Activated naive CD4-positive, alpha-beta T cell treated with anti-CD3 and anti-CD28 coated beads, Interleukin-2, amount 50 U/mL, for 16 hours (primary cell): ENCODE results near the gene CCDC93.

Source experiments
- DNase-seq: peaks from one replicate; pipeline ENCODE4 v3.0.0-alpha.2; 2020

Gene CCDC93

DNA sequence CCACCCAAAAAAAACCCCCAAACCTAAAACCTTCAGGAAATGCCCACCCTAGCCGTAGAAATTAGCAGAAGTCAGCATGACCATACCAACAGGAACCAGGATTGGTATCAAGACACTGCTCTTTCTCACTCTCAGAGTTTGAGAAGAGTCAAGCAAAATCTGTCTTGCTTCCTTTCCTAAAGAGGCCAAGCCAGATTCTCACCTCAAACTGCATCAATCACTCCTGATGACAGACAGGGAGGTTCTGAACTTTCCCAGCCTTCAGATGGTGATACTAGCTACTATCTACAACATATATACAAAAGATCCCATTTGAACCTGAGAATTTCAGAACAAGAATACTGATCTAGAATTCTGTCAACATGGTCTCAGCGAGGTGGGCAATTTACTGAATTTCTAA, 29.7 kb downstream of the CCDC93 start:
- no peak for DNase-seq

- DNase-seq = no peak
Measured at GRCh38 chr2:117983040-117983439, 30.8 kb downstream of the CCDC93 start.

DNA sequence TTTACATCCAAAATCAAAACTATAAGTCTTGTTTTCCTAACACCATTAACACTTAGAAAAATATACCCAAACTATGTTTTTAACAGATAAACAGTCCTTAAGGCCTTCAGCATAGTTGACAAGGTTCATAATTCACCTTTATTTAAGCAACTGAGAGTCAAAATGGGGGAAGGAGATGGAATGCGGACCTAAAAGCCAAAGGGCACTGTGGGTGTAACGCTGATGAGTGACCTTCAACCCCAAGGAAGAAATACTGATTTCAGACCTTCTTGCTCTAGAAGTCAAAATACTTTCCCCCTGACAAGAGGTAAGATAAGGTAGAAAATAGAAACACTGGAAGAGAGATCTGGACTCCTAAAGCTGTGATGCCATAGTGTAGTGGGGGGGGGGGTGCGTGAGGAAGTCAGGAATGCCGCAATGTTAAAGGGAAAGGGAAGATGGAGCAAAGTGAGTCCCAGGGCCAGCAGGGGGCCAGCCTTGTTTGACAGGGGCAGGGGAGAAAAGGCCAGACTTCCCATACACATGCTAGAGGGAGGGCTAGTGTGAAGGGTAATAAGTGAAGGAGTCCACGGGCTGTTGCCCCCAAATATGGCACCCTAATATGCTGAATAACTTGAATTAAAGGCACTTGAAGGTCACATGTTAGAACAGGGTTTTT, 31.4 kb downstream of the CCDC93 start:
- DNase-seq = no peak

- DNase-seq = no peak
Measured at GRCh38 chr2:117981810-117982209, 32.1 kb downstream of the CCDC93 start.

DNA sequence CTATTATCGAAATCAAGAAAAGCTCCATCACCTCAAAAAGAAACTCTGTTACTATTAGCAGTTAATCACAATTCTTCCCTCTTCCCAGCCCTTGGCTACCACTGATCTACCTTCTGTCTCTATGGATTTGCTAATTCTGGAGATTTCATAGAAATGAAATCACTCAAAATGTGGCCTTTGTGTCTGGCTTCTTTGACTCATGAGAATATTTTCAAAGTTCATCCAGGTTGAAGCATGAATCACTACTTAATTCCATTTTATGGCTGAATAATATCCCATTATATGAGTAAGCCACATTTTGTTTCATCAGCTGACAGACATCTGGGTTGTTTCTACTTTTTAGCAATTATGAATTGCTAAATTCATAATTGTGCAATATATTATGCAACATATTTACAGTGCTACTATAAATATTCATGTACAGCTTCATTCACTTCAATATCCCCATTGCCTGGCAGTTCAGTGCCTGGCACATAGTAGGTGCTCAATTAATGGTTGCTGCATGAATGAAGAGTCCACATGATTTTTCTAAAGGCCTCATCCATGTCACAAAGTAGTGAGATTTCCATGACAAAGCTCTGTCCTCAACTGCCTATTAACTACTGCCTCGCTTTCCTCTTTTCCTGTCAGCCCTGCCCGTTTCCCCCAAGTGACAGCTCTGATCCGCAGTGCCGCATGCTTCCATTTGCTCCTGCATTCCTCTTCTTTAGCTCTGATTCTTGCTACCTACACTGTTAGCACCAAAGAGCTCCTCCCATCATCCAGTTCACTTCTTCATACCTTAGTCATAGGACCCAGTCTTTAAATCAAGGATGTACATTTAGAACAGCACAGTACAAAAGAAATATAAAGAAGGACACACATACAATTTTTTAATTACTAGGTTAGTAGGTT, 32.8 kb downstream of the CCDC93 start:
- DNase-seq = no peak

DNA sequence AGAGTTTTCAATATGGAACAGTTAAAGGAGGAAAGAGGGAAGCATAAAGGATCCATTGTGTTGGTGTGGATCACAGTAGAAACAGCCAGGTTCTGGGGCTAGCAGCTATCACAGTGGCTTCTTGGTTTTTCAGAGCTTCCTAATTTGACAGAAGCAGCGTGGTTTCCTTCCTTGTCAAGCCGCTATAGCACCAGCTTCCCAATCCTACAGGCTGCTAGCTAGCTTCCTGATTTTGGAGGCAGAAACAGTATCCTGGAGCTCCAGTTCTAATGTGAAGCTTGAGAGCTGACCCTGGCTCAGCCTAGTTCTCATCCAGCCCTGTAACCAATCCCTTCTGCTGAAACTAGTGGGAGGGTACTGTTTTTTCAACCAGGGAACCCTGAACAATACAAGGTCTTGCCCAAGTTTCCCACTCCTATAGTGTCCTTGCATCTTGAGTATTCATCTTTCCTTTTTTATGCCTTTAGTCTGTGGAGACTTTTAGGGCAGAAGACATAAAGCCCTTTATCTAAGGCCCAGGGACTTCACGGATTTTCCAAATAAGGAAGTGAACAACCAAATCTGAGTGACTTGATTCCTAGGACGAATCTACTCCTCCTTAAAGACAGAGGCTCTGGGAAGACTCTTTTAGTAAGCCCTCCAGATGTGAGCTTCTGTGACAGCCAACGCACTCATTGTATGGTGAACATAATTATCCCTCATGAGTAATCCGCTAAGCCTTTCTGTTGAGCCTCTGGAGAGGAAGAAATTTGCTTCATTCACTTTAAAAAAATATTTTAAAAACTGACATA, 33.8 kb downstream of the CCDC93 start:
- no peak for DNase-seq

DNA sequence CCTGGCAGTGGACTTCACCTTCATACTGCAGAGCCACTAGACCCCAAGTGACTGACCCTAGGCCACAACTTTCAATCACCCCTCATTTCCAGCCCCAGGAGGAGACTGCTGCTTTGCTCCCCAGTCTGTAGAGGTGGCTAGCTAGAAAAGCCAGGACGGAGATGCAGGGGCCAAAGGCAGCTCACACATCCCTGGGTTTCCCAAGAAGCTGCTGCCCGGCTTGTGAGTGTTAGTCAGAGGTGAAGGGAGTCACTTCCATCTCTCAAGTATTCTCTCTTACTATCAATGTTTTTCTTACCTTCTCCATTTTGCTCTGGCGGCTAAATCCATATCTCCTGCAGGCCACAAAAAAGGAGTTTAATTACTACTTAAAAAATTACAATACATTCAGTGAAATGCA, 36.2 kb downstream of the CCDC93 start:
- DNase-seq = no peak

GRCh38 chr2:117976581-117976980, 37.3 kb downstream of the CCDC93 start:
- DNase-seq = no peak

DNA sequence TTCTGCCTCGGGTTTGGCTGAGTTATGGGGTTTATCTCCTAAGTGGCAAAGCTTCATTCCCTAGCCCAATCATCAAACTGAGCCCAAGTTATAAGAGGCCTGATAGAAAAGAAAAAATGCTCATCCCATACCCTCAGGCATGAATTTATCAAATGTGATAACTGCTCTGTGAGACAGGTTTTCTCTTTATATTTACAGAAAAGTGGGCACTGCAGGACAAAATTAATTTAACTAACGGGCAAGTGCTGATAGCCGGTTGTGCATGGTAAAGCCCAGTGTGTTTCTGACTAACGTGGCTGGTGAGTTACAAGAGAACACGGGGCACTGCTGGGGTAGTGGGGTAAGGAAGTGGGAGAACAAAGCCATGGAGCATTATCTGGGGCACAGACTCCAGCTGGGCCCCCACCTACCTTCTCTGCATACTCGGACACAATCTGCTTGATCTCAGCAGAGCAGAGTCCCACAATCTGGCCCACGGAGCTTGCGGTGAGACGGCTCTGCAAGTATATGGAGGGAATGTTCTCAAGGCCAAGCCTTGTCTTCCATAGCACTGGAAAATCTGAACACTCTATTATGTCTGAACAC, 40.3 kb downstream of the CCDC93 start:
- DNase-seq = no peak

- no peak for DNase-seq
Measured at GRCh38 chr2:117972476-117973123, 41.3 kb downstream of the CCDC93 start.

GRCh38 chr2:117968722-117969121, 45.1 kb downstream of the CCDC93 start:
- DNase-seq = no peak

DNA sequence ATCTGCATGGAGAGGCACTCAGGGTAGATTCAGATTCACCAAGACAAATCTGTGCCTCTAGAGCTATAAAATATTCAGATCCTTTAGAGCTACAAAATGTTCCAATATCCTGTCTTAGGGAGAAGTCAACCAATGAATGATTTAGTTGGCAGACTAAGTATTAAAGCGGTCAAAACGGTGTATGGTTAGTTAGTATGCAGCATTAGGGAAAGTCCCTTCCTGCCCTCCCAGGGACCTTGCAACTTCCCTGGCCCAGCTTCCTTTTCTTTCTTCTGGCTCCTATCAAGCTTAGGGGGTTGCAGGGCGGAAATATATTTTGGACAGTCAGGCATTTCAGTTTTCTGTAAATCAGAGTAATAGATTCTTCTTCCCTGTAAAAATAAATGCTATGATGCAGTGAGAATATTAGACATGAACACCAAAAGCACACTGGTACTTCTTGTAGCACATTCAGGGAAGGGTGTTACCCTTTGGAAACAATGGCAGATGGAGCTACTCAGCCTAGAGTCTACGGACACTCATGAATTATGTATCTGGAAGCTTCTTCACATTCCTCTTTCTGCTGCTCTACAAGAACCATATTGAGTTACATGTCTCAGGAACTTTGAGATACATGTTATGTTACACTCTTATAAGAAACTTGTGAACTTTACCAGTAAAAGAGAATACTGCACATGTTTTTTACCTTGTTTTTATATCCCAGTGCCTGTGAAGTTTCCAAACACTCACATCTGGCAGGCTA, 45.7 kb downstream of the CCDC93 start:
- DNase-seq = no peak

- DNase-seq = no peak
Measured at GRCh38 chr2:117963446-117963845, 50.4 kb downstream of the CCDC93 start.

GRCh38 chr2:117961201-117961600, 52.7 kb downstream of the CCDC93 start:
- DNase-seq = no peak

DNA sequence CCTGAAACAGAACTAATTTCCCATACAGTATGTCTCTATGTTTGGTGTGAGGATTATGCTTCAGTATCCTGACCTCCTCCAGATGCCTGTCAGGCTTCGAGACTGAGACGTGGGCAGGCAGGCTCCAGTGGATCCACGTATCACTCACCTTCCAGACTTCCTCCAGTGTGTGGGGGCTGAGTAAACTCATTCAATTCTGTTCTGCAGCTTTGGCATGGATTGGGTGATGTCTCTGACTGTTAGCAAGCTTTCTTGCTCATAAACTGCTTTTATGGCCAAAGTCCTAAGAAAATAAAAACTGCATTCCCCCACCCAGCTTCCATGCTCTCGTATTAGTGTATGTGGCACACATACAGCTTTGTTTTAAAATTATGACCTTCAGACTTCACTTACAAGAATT, 53.6 kb downstream of the CCDC93 start:
- no peak for DNase-seq

DNA sequence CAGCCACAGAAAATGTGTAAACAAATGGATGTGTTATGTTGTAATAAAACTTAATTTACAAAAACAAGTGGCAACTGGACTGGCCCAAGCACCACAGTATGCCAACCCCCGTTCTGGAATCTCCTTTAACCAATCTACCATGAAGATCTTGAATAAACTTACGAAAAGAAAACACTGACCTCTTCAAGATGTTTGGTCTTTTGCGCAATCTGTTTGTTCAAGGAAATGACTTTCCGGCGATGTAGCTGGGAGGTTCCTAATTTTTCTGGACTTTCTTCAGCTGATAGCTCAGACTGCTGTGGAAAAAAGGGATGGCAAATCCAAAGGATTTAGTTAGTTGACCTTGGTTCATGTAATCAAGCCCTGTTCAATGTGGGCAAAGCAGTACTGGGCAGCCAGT, 55.7 kb downstream of the CCDC93 start:
- no peak for DNase-seq

- no peak for DNase-seq
Measured at GRCh38 chr2:117957616-117958015, 56.3 kb downstream of the CCDC93 start.

GRCh38 chr2:117956036-117956796, 57.7 kb downstream of the CCDC93 start:
- DNase-seq = no peak

DNA sequence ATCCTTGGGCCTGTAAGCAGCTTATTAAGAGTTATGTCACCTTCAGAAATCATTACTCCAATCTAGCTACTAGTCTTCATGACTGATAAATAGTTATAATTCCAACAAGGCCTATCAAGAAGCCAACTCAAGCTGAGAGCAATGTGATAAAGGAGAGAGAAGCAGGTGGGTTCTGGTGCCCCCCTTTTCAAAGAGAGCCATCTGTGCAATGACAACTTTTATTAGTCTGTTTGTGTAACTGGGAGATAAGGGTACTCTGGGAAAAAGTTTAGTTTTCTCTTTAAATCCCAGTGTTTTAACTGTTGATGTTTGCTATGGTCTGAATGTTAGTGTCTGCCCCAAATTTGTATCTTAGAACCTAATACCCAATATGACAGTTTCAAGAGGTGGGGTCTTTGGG, 60.6 kb downstream of the CCDC93 start:
- DNase-seq = no peak

GRCh38 chr2:117952701-117953100, 61.2 kb downstream of the CCDC93 start:
- no peak for DNase-seq

DNA sequence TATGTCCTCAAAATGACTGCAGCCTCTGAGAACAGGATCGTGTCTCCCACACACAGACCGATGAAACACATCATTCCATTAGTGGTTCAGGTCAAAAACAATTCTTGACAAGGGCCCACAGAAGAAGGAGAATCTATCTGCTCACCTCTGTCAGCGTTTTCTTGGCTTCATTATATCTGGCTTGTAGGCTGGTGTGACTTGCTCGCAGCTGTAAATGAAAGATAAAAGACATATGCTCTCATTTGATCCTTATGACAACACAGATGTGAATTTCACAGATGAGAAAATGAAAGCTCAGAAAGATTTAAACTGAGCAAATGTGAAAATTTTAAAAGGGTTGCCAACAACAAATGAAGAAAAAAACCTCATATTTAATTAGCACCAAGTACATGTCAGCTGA, 61.6 kb downstream of the CCDC93 start:
- no peak for DNase-seq
